OCI-LY1 (cell line): Measurements from ENCODE around the gene ALX1.

Source experiments
- H2AFZ ChIP-seq: fragments of 200-600 bp; sonication (generic), shearing (Covaris generic); 2 replicates; pipeline ENCODE4 v1.6.0; 2014; ENCODE audit warnings: antibody characterized with exemption, mild to moderate bottlenecking, low read length
- H3F3A ChIP-seq: fragments of 200-600 bp; sonication (generic), shearing (Covaris generic); 2 replicates; pipeline ENCODE4 v1.6.0; 2014; ENCODE audit warnings: mild to moderate bottlenecking, antibody characterized with exemption, low read length, moderate library complexity; ENCODE audit not compliant: insufficient read depth
- H3K27ac ChIP-seq: fragments of 200-600 bp; sonication (generic); 2 replicates; pipeline ENCODE4 v1.5.1; 2014; ENCODE audit warnings: low read length, mixed run types, mild to moderate bottlenecking, low read depth; ENCODE audit not compliant: poor library complexity, severe bottlenecking
- H3K27me3 ChIP-seq: fragments of 200-600 bp; sonication (generic); 2 replicates; pipeline ENCODE4 v1.6.0; 2014; ENCODE audit warnings: antibody characterized with exemption, mild to moderate bottlenecking, low read length, moderate library complexity; ENCODE audit not compliant: insufficient read depth
- H3K36me3 ChIP-seq: fragments of 200-600 bp; sonication (generic); 2 replicates; pipeline ENCODE4 v1.6.1; 2014; ENCODE audit warnings: mild to moderate bottlenecking, antibody characterized with exemption, low read length, moderate library complexity, mixed read lengths; ENCODE audit not compliant: insufficient read depth
- H3K4me1 ChIP-seq: fragments of 200-600 bp; sonication (generic); 2 replicates; pipeline ENCODE4 v1.5.1; 2014; ENCODE audit warnings: mild to moderate bottlenecking, low read length, moderate library complexity; ENCODE audit not compliant: insufficient read depth, severe bottlenecking
- H3K4me2 ChIP-seq: fragments of 200-600 bp; sonication (generic), shearing (Covaris generic); 2 replicates; pipeline ENCODE4 v1.6.1; 2014; ENCODE audit warnings: low read length
- H3K4me3 ChIP-seq: fragments of 200-600 bp; sonication (generic); 2 replicates; pipeline ENCODE4 v1.5.1; 2014; ENCODE audit warnings: low read length, low read depth, mild to moderate bottlenecking, mixed read lengths; ENCODE audit not compliant: poor library complexity, severe bottlenecking
- H3K79me2 ChIP-seq: fragments of 200-600 bp; shearing (Covaris generic); 2 replicates; pipeline ENCODE4 v1.6.1; 2016; ENCODE audit warnings: mixed run types, low read length, mixed read lengths; ENCODE audit not compliant: insufficient read depth
- H3K9ac ChIP-seq: fragments of 200-600 bp; sonication (generic), shearing (Covaris generic); 2 replicates; pipeline ENCODE4 v1.6.1; 2014; ENCODE audit warnings: mild to moderate bottlenecking, low read length, mixed read lengths
- H3K9me2 ChIP-seq: fragments of 200-600 bp; sonication (generic), shearing (Covaris generic); 2 replicates; pipeline ENCODE4 v1.6.1; 2014; ENCODE audit warnings: low read depth, mild to moderate bottlenecking, low read length, mixed read lengths
- H3K9me3 ChIP-seq: fragments of 200-600 bp; shearing (Covaris generic); 2 replicates; pipeline ENCODE4 v1.6.1; 2014; ENCODE audit warnings: low read length, mixed read lengths
- H4K20me1 ChIP-seq: fragments of 200-600 bp; sonication (generic), shearing (Covaris generic); 2 replicates; pipeline ENCODE4 v1.6.0; 2016; ENCODE audit warnings: mild to moderate bottlenecking, low read length; ENCODE audit not compliant: insufficient read depth
- EZH2 ChIP-seq: fragments of 200-600 bp; sonication (generic), shearing (Covaris generic); IDR thresholded peaks from 2 replicates; pipeline ENCODE4 v1.8.0; 2017; ENCODE audit warnings: borderline replicate concordance, mixed run types, mild to moderate bottlenecking, antibody characterized with exemption, low read length, moderate library complexity, mixed read lengths
- TF ChIP-seq, protein P1 (sequence below): fragments of 200-600 bp; sonication (generic), shearing (Covaris generic); IDR thresholded peaks from 2 replicates; pipeline ENCODE4 v1.5.1; 2017; ENCODE audit warnings: mild to moderate bottlenecking, antibody characterized with exemption, low read length, moderate library complexity, mixed read lengths

Gene ALX1

DNA sequence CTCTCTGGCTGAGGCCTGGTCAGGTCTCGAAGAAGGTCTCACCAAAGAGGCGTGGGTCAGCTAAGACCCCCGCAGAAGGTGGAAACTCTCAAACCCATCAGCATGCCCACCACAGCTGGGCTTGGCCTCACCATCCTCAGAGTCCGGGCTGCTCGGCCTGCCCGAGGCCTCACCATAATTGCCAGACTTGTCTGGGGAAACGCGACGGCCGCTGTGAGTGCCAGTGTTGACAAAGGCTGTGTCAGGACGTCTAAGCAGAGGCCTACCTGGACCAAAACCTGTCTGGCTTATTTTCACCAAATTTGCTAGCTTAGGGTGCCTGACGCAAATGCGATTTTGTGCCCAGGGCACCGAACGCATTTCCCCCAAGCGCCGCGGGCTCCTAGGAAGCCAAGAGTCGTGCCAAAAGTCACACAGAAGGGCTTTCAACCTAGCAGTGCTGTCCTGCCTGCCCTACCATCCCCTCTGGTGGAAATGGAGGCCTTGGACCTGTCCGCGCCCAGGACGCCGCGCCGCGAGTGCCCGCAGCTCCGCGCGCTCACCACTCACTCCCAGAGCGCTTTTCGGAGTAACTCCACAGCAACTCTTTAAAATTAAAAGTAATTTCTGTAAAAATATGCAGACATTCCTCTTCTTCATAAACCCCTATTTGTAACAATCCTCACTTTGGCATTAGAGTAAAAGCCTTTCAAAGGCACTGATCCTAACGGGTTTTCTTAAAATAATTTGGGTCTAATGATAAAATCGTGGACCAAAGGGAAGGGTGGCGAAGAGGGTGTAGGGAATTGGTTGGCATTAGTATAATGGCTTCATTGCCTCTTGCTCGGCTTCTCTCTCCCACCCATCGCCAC, 1.2 kb upstream of the ALX1 start:
- H3K9ac ChIP-seq, result no peak overlapping the region
- no peak for TF ChIP-seq EZH2
- TF ChIP-seq, protein P1, sequence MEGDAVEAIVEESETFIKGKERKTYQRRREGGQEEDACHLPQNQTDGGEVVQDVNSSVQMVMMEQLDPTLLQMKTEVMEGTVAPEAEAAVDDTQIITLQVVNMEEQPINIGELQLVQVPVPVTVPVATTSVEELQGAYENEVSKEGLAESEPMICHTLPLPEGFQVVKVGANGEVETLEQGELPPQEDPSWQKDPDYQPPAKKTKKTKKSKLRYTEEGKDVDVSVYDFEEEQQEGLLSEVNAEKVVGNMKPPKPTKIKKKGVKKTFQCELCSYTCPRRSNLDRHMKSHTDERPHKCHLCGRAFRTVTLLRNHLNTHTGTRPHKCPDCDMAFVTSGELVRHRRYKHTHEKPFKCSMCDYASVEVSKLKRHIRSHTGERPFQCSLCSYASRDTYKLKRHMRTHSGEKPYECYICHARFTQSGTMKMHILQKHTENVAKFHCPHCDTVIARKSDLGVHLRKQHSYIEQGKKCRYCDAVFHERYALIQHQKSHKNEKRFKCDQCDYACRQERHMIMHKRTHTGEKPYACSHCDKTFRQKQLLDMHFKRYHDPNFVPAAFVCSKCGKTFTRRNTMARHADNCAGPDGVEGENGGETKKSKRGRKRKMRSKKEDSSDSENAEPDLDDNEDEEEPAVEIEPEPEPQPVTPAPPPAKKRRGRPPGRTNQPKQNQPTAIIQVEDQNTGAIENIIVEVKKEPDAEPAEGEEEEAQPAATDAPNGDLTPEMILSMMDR, result no peak
- no peaks in the 10 kb centered on the region; the same call in none of the 2 replicates for H3K27me3 ChIP-seq
- H3K79me2 ChIP-seq, result no peaks in the 10 kb centered on the region
- H3K4me3 ChIP-seq, result no peak overlapping the region
- no peaks in the 10 kb centered on the region for H3K9me3 ChIP-seq
- no peak overlapping the region for H2AFZ ChIP-seq
- no peaks in the 10 kb centered on the region for H3K9me2 ChIP-seq
- H3K4me1 ChIP-seq, result no peaks in the 10 kb centered on the region
- H3K4me2 ChIP-seq, result no peak overlapping the region
- H3K36me3 ChIP-seq, result no peaks in the 10 kb centered on the region
- H4K20me1 ChIP-seq, result no peaks in the 10 kb centered on the region
- no peaks in the 10 kb centered on the region for H3F3A ChIP-seq
- no peak overlapping the region for H3K27ac ChIP-seq

DNA sequence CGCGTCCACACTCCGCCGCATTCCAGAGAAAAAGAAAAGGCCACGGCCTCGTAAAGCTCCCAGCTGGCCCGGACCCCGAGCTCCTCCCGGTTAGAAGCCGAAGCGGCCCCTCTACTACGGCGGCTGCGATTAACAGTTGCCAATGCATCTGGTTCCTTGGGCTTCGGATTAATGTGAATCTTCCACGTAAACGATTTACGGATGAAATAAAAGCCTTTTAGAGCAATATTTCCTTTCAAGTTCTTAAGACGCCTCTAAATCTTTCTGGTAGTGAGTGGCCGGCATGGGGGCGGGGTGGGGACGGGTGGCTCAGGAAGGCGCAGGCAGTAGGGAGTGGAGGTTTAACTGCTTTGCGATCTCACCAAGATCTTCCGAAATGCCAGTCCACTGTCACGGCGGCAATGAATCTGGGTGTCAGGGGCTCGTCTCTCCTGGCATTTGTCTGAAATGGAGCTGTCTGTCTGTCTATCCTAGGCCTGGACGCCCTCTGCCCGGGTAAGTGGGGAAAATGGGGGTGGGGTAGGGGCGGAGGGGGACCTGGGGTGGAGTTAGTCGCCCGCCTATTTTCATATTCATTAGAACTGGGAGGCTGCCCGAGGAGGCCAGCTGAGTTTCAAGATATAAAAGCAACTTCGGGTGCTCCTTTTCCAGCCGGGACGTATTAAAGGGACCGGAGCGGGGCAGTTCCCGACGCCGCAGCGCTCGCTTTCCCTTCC, 413 bp upstream of the ALX1 start:
- Histone ChIP-seq H3K9me3 (no peaks in the 10 kb centered on the region), H2AFZ (no peak overlapping the region), H3K9ac (no peak overlapping the region), H3K4me1 (no peaks in the 10 kb centered on the region), H3K27me3 (no peaks in the 10 kb centered on the region; the same call in none of the 2 replicates), H3K36me3 (no peaks in the 10 kb centered on the region), H3K79me2 (no peaks in the 10 kb centered on the region), H3F3A (no peaks in the 10 kb centered on the region), H4K20me1 (no peaks in the 10 kb centered on the region), H3K9me2 (no peaks in the 10 kb centered on the region), H3K4me2 (no peak overlapping the region), H3K27ac (no peak overlapping the region), H3K4me3 (no peak overlapping the region)
- TF ChIP-seq EZH2, result no peak
- TF ChIP-seq, protein P1, result no peak

DNA sequence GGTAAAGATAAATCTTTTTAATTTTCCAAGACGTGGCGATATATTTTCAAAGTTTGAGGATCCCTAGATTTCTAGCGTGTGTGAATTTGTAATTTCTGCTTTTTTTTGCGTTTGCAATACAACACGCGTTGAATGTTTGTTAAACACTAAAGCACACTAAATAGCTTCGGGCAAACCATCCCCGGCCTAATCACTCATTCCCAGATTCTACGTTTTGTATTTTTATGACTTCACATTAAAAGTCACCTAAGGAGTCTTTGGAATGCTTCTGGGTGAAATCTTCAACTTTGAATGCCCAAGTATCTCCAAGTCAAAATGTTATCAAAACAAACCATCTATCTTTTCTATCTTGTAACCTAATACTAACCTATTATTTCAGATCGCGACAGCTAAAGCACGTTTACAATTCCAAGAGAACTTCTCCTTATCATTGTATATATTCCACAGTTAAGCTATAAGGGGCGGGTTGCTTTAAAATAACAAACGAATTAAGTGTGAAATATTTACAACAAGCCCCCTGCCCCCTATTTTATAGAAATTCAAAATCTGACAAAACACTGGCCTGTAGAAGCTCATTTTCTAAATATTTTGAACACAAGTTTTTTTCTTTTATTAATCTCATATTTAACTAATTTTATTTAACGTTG, 1.1 kb downstream of the ALX1 start:
- no peak for TF ChIP-seq EZH2
- TF ChIP-seq, protein P1, result no peak
- no peaks in the 10 kb centered on the region for H3K9me3 ChIP-seq
- no peak overlapping the region for H2AFZ ChIP-seq
- no peaks in the 10 kb centered on the region; the same call in none of the 2 replicates for H3K27me3 ChIP-seq
- H3K9ac ChIP-seq, result no peak overlapping the region
- no peaks in the 10 kb centered on the region for H3F3A ChIP-seq
- no peaks in the 10 kb centered on the region for H3K4me1 ChIP-seq
- no peaks in the 10 kb centered on the region for H3K9me2 ChIP-seq
- H3K4me3 ChIP-seq, result no peak overlapping the region
- no peaks in the 10 kb centered on the region for H3K36me3 ChIP-seq
- no peaks in the 10 kb centered on the region for H4K20me1 ChIP-seq
- no peak overlapping the region for H3K27ac ChIP-seq
- no peaks in the 10 kb centered on the region for H3K79me2 ChIP-seq
- H3K4me2 ChIP-seq, result no peak overlapping the region
